Osteocyte (in vitro differentiated cells): ENCODE measurements around the gene NTSR1. TPM values are rescaled to one million over a fixed set of nuclear protein-coding genes. Genes with fewer than 3 reads are reported as not detected.

Experiments
- DNase-seq: peaks from one replicate; pipeline ENCODE4 v3.0.0; 2021; ENCODE audit warnings: mixed read lengths; ENCODE audit not compliant: unreplicated experiment; ENCODE audit errors: extremely low spot score
- H3K27ac Mint-ChIP-seq: one replicate; pipeline ENCODE4 v1.8.0; 2021; ENCODE audit warnings: mild to moderate bottlenecking, mixed read lengths; ENCODE audit not compliant: unreplicated experiment
- H3K27me3 Mint-ChIP-seq: one replicate; pipeline ENCODE4 v1.8.0; 2021; ENCODE audit warnings: mixed read lengths; ENCODE audit not compliant: unreplicated experiment
- H3K36me3 Mint-ChIP-seq: one replicate; pipeline ENCODE4 v1.8.0; 2021; ENCODE audit warnings: mixed read lengths; ENCODE audit not compliant: unreplicated experiment
- H3K4me1 Mint-ChIP-seq: one replicate; pipeline ENCODE4 v1.8.0; 2021; ENCODE audit warnings: mixed read lengths; ENCODE audit not compliant: unreplicated experiment
- H3K4me3 Mint-ChIP-seq: one replicate; pipeline ENCODE4 v1.8.0; 2021; ENCODE audit warnings: mild to moderate bottlenecking, moderate library complexity, mixed read lengths; ENCODE audit not compliant: unreplicated experiment
- H3K9me3 Mint-ChIP-seq: one replicate; pipeline ENCODE4 v1.8.0; 2021; ENCODE audit warnings: mixed read lengths; ENCODE audit not compliant: unreplicated experiment
- total RNA-seq: library from RNA; stranded (reverse); gene quantifications from 2 replicates; pipeline ENCODE4 v1.2.1, GENCODE V29; 2021
- TF ChIP-seq, protein P1 (sequence below): fragments of 200-600 bp; sonication (generic); IDR thresholded peaks from 2 replicates; pipeline ENCODE4 v1.5.0; 2021; ENCODE audit warnings: antibody characterized with exemption, mild to moderate bottlenecking, moderate library complexity

Gene NTSR1
- total RNA-seq, 1 donor from 2014 or later, result 0.11 TPM

- no peak overlapping the region for H3K27ac Mint-ChIP-seq
- TF ChIP-seq, protein P1, sequence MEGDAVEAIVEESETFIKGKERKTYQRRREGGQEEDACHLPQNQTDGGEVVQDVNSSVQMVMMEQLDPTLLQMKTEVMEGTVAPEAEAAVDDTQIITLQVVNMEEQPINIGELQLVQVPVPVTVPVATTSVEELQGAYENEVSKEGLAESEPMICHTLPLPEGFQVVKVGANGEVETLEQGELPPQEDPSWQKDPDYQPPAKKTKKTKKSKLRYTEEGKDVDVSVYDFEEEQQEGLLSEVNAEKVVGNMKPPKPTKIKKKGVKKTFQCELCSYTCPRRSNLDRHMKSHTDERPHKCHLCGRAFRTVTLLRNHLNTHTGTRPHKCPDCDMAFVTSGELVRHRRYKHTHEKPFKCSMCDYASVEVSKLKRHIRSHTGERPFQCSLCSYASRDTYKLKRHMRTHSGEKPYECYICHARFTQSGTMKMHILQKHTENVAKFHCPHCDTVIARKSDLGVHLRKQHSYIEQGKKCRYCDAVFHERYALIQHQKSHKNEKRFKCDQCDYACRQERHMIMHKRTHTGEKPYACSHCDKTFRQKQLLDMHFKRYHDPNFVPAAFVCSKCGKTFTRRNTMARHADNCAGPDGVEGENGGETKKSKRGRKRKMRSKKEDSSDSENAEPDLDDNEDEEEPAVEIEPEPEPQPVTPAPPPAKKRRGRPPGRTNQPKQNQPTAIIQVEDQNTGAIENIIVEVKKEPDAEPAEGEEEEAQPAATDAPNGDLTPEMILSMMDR, result no peak
- H3K4me3 Mint-ChIP-seq, result no peak overlapping the region
- no peaks in the 10 kb centered on the region for H3K9me3 Mint-ChIP-seq
- no peaks in the 10 kb centered on the region for H3K36me3 Mint-ChIP-seq
- peaks cover 5% of the 10 kb centered on the region for H3K4me1 Mint-ChIP-seq
- DNase-seq, result no peak
- H3K27me3 Mint-ChIP-seq, result peaks cover 7% of the 10 kb centered on the region
These were observed 57.4 kb downstream of the NTSR1 start for GRCh38 chr20:62766071-62766450.

DNA sequence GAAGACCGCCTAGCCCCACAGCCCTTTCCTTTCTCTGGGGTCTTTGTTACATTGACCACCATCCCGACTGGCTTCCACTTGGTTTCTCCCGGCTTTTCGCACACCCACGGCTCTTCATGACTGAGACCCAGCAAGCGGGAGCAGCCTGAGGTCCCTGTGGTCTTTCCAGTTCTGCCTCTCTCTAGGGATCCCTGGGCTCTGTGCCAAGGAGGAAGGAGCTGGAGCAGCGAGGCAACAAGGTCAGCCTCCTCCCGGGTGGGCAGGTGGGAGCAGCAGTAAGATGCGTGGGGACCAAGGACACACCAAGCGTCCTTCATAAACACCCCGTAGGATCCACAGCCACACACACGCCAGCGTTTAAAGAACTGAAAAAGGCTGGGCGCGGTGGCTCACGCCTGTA is 58.1 kb downstream of the NTSR1 start:
- Mint-ChIP-seq H3K36me3 (no peaks in the 10 kb centered on the region), H3K4me1 (peaks cover 5% of the 10 kb centered on the region), H3K4me3 (no peak overlapping the region), H3K27ac (no peak overlapping the region), H3K9me3 (no peaks in the 10 kb centered on the region), H3K27me3 (peaks cover 9% of the 10 kb centered on the region)
- TF ChIP-seq, protein P1, result no peak
- no peak for DNase-seq

- no peaks in the 10 kb centered on the region for H3K36me3 Mint-ChIP-seq
- TF ChIP-seq, protein P1, result no peak
- DNase-seq, result no peak
These were observed 59.6 kb downstream of the NTSR1 start for GRCh38 chr20:62768234-62768546.

GRCh38 chr20:62768551-62769287 is 60.1 kb downstream of the NTSR1 start:
- H3K9me3 Mint-ChIP-seq, result no peaks in the 10 kb centered on the region
- H3K36me3 Mint-ChIP-seq, result no peaks in the 10 kb centered on the region
- no peak overlapping the region for H3K4me3 Mint-ChIP-seq
- TF ChIP-seq, protein P1, result no peak
- peaks cover 25% of the 10 kb centered on the region for H3K27me3 Mint-ChIP-seq
- H3K27ac Mint-ChIP-seq, result no peak overlapping the region
- H3K4me1 Mint-ChIP-seq, result peaks cover 5% of the 10 kb centered on the region
- no peak for DNase-seq

More at GRCh38 chr20:62768234-62768546, 59.6 kb downstream of the NTSR1 start:
- Mint-ChIP-seq H3K27ac (no peak overlapping the region), H3K9me3 (no peaks in the 10 kb centered on the region), H3K4me1 (peaks cover 5% of the 10 kb centered on the region), H3K27me3 (peaks cover 21% of the 10 kb centered on the region), H3K4me3 (no peak overlapping the region)

DNA sequence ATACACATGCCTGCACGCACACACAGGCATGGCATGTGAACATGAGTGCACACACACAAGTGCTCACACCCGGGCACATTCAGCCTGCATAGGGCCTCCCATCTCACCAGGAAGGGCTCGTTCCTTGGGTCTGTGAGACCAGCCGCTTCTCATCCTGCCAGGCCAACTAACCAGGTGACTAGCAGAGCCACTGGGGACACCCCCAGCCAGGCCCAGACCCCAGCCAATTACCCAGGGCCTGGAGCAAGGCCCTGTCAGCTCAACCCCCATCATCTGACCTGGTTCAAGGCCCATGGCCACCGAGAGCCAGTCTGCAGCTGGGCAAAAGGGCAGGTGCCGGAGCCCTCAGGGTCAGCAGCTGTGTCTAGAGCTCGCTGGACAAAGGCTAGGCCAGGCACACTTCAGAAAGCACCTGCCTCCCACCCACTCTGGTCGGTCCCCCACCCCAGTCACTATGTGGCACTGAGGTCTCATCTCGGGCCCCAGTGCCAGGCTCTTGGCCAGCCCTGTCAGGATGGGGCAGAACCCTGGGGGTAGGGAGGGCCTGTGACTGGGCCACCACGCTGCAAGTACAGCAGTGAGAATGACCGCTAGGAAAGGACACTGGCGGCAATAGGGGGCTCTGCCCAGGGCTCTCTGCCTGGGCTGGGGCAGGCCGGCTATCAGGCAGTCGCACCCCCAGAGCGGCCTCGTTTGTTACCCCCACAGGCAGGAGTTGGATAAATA is 60.9 kb downstream of the NTSR1 start:
- Mint-ChIP-seq H3K9me3 (no peaks in the 10 kb centered on the region), H3K4me3 (no peak overlapping the region), H3K36me3 (no peaks in the 10 kb centered on the region), H3K27ac (no peak overlapping the region), H3K4me1 (peaks cover 5% of the 10 kb centered on the region), H3K27me3 (peaks cover 30% of the 10 kb centered on the region)
- TF ChIP-seq, protein P1, result no peak
- no peak for DNase-seq
